ENCODE measurements around the gene GSG1L2. TPM values are rescaled to one million over a fixed set of nuclear protein-coding genes. Genes with fewer than 3 reads are reported as not detected.

GSG1L2 gene
- total and polyA plus RNA-seq, 2 of the 4 experiments (the other 2 are of a cell fraction) = not detected

DNA sequence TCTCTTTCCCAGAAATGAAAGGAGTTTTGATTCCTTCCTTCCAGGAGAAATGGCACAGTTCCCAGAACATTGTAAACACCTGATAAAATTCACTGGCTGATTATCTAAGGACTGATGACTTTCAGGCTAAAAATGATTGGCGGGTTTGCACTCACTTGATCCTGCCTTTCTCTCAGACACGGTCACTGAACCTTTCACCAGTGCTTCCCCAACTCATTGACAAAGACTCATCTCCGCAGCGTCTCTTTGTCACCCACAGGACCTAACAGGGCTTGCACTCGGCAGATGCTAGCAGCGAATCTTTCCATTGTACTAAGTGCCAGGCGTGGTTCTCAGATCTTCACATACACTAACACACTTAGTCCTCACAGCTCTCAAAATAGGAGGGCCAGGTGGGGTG is 23.2 kb downstream of the GSG1L2 start:
- H3K4me1 ChIP-seq (ENCODE audit: control insufficient read depth, insufficient read depth, low read length) = no peaks in the 10 kb centered on the region
- H3K9me1 ChIP-seq (ENCODE audit: insufficient read depth, low read length) = no peaks in the 10 kb centered on the region
- no peak overlapping the region for H2BK5ac ChIP-seq (ENCODE audit: low read depth, low read length, poor library complexity, severe bottlenecking)
- H2AFZ ChIP-seq (replicated peaks; ENCODE audit: low read length, poor library complexity) = no peak overlapping the region
- H3K79me1 ChIP-seq (ENCODE audit: low read depth in 1 of 2, low read length in 2 of 2) = no peaks in the 10 kb centered on the region
- no peak overlapping the region for H2BK120ac ChIP-seq (ENCODE audit: low read depth, low read length)
- H3K23ac ChIP-seq (ENCODE audit: low read depth, low read length) = no peak overlapping the region
- H4K5ac ChIP-seq (ENCODE audit: low read depth, low read length) = no peak overlapping the region
- no peaks in the 10 kb centered on the region for H3K27me3 ChIP-seq (ENCODE audit: control insufficient read depth, insufficient read depth, low read length)
- H4K8ac ChIP-seq (ENCODE audit: low read depth in 2 of 2, low read length in 2 of 2) = no peak overlapping the region
- no peaks in the 10 kb centered on the region for H3K9me3 ChIP-seq (ENCODE audit: control insufficient read depth, insufficient read depth, low read length)
- no peak overlapping the region for H3K18ac ChIP-seq (ENCODE audit: low read depth, low read length)
- H3K14ac ChIP-seq (replicated peaks; ENCODE audit: low read depth, low read length) = no peak overlapping the region
- no peak overlapping the region for H3K9ac ChIP-seq (ENCODE audit: low read depth, low read length)
- no peak overlapping the region for H3K4me3 ChIP-seq (ENCODE audit: insufficient read depth, low read depth, low read length)
- no peak overlapping the region for H3K56ac ChIP-seq (ENCODE audit: extremely low read depth, insufficient read depth, low read length)
- no peak overlapping the region for H2AK9ac ChIP-seq (replicated peaks; ENCODE audit: low read depth, low read length, poor library complexity)
- ChIA-PET POLR2A (ENCODE audit: unreplicated experiment) (no interaction called here), CTCF (no interaction called here)
- no peak overlapping the region for H3K4me2 ChIP-seq (ENCODE audit: low read depth, low read length)
- H4K20me1 ChIP-seq (ENCODE audit: insufficient read depth, low read length) = no peaks in the 10 kb centered on the region
- ATAC-seq (ENCODE audit: low read depth) (no peak), DNase-seq (no peak)
- dilution Hi-C loops (cut with HindIII; ENCODE audit: low sequenced_read_pairs, unreplicated experiment) (no loop called here), intact Hi-C loops (cut with micrococcal nuclease) (no loop called here), in situ Hi-C loops (cut with MboI; ENCODE audit: low sequenced_read_pairs) (no loop called here)
- 45% methylated on average over 2 of the region's 7 CpGs; no CpG with 5 or more reads in 1 of the 2 experiments for WGBS, 2 experiments (ENCODE audit: extremely low coverage in 2 of 2, insufficient read length in 1 of 2)
- no peak overlapping the region for H3K4ac ChIP-seq (ENCODE audit: low read depth, low read length)
- H2BK20ac ChIP-seq (ENCODE audit: low read depth, low read length) = no peak overlapping the region
- no peak overlapping the region for H2BK15ac ChIP-seq (ENCODE audit: low read depth, low read length)
- no TSS peak for BruUV-seq (replicated peaks)
- TF ChIP-seq RAD21 (IDR thresholded peaks at IDR 0.05; ENCODE audit: low read length) (no peak), POLR2A (IDR thresholded peaks at IDR 0.05; ENCODE audit: low read depth, low read length) (no peak), NFE2L2 (IDR thresholded peaks at IDR 0.05; ENCODE audit: low read depth, low read length) (no peak), RFX5 (IDR thresholded peaks at IDR 0.05; ENCODE audit: low read depth, low read length) (no peak), BHLHE40 (IDR thresholded peaks at IDR 0.05; ENCODE audit: low read depth, low read length) (no peak), MXI1 (IDR thresholded peaks at IDR 0.05; ENCODE audit: borderline replicate concordance, low read depth, low read length) (no peak), CEBPB (IDR thresholded peaks at IDR 0.05; ENCODE audit: low read depth, low read length) (no peak), MAZ (IDR thresholded peaks at IDR 0.05; ENCODE audit: borderline replicate concordance, low read depth, low read length) (no peak), MAFK (IDR thresholded peaks at IDR 0.05; ENCODE audit: low read depth, low read length) (no peak), CHD1 (IDR thresholded peaks at IDR 0.05; ENCODE audit: low read depth, low read length) (no peak)
- TF ChIP-seq, protein P1, sequence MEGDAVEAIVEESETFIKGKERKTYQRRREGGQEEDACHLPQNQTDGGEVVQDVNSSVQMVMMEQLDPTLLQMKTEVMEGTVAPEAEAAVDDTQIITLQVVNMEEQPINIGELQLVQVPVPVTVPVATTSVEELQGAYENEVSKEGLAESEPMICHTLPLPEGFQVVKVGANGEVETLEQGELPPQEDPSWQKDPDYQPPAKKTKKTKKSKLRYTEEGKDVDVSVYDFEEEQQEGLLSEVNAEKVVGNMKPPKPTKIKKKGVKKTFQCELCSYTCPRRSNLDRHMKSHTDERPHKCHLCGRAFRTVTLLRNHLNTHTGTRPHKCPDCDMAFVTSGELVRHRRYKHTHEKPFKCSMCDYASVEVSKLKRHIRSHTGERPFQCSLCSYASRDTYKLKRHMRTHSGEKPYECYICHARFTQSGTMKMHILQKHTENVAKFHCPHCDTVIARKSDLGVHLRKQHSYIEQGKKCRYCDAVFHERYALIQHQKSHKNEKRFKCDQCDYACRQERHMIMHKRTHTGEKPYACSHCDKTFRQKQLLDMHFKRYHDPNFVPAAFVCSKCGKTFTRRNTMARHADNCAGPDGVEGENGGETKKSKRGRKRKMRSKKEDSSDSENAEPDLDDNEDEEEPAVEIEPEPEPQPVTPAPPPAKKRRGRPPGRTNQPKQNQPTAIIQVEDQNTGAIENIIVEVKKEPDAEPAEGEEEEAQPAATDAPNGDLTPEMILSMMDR (conservative IDR thresholded peaks at IDR 0.05; ENCODE audit: low read depth, low read length) = no peak
- TF ChIP-seq, protein P2, sequence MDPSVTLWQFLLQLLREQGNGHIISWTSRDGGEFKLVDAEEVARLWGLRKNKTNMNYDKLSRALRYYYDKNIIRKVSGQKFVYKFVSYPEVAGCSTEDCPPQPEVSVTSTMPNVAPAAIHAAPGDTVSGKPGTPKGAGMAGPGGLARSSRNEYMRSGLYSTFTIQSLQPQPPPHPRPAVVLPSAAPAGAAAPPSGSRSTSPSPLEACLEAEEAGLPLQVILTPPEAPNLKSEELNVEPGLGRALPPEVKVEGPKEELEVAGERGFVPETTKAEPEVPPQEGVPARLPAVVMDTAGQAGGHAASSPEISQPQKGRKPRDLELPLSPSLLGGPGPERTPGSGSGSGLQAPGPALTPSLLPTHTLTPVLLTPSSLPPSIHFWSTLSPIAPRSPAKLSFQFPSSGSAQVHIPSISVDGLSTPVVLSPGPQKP (IDR thresholded peaks at IDR 0.05; ENCODE audit: borderline replicate concordance, low read depth, low read length) = no peak
- H2AK5ac ChIP-seq (ENCODE audit: low read depth, low read length) = no peak overlapping the region
- no peak overlapping the region for H4K91ac ChIP-seq (ENCODE audit: insufficient read depth, low read depth, low read length)
- no peak overlapping the region for H3K27ac ChIP-seq (ENCODE audit: insufficient read depth, low read length)
- no peaks in the 10 kb centered on the region for H3K36me3 ChIP-seq (ENCODE audit: control insufficient read depth, insufficient read depth, low read length)

All from IMR-90 (cell line).